DMS114 treated with DMSO at 0.1 percent for 48 hours (cell line): ENCODE measurements around the gene HSF5.

ENCODE experiments used
- DNase-seq: peaks from one replicate; lab custom pipeline; 2025; ENCODE audit not compliant: unreplicated experiment; lab: John Stamatoyannopoulos, UW

HSF5 gene, protein sequence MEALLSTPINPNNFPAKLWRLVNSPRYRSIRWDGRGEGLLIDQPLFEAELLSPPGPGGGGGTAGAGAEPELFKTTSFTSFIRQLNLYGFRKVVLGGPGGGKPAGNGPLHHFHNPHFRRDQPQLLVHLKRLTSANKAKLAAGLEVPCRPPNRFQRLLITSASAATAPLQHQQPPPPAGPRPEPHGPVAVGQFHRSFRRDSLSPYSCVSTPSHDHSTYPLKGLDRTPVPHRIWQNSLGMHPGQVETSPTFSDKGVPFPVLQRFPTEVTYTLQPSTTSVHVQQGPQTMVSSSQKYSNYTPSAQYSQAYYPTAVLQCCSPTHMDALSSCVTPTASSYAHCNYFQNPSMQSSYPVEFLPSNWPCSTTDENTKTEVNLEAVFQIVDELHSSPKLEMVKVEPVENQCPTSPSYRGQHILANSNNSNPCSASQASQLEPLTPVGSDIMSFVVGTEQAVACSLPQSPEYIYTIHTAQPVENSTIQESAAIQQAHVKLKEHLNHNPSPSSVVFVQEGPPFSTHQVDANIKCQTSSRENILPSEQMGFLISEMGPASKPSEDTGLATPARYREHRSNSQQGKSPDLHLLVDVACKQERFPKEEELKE

GRCh38 chr17:58487589-58488427 lies at the start of gene HSF5:
Gene HSF5 (minus strand): TSS chr17:58488408. CDS start chr17:58488274, 134 bp downstream.
- DNase-seq, result no peak

GRCh38 chr17:58537266-58537665 lies 49.1 kb upstream of the HSF5 start:
- DNase-seq, result no peak

GRCh38 chr17:58536542-58536941 lies 48.3 kb upstream of the HSF5 start:
- DNase-seq, result no peak

GRCh38 chr17:58535431-58535830 lies 47.2 kb upstream of the HSF5 start:
- DNase-seq, result no peak

- DNase-seq, result no peak
These were observed 46.8 kb upstream of the HSF5 start for GRCh38 chr17:58534901-58535421.

GRCh38 chr17:58534331-58534730 lies 46.1 kb upstream of the HSF5 start:
- no peak for DNase-seq

GRCh38 chr17:58533616-58534188 lies 45.5 kb upstream of the HSF5 start:
- no peak for DNase-seq

DNA sequence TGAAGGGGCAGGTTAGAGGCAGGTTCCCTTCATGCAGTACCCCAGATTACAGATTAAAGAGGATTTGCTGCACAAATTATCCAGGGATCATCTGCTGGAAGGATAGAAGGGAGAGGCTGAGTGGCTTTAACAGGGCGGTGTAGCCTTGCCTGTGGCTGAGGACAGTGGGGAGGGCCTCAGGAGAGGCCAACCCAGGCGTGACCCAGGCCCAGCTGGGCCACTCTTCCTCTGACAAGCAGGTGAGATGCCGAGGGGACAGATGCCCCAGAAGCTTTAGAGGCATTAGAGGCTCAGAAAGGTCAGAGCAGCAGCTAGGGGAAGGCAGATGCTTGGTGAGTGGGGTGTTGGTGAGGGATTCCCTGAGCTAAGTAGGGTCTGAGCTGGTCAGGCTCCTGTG lies 44.3 kb upstream of the HSF5 start:
- DNase-seq, result no peak

DNA sequence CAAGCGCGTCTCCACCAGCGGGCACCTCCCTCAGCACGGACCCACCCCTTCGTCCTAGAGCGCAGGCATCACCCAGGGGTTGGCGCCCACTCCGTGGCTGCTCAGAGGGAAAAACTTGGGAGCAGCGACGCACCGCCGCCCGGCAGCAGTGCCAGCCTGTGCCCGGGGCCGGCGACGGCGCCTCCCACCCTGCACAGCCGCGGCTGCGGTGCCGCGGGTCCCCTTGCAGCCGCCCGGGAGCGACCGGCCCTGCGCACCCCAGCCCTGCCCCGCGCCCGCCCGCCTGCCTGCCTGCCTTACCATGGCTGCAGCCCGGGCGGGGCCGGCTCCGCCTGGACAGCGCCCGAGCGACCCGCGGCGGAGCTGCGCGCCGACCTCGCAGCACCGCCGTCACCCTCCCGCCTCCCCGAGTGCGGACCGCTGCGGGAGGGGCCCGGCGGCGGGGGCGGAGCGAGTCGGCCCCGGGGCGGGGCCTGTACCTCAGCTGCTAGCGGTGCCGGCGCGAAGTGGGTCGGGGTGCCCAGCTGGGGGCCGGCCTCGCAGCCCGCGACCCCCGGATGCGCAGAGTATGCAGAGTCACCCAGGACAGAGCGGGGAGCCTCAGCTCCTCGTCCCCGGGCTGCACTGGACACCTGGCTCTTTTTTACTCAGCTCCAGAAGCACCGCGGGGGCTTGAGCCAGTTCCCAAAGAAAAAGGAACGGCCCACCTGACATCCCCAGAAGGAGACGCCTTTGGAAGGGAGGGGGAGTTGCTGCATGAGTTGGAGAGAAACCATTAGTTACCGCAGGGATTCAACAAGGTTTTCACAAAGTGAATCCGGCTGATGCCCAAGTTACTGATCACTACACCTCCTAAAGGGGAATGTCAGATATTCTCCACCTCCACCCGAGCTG lies 43.7 kb upstream of the HSF5 start:
- DNase-seq, result no peak

- DNase-seq, result no peak
These were observed 42.9 kb upstream of the HSF5 start for GRCh38 chr17:58531122-58531521.

DNA sequence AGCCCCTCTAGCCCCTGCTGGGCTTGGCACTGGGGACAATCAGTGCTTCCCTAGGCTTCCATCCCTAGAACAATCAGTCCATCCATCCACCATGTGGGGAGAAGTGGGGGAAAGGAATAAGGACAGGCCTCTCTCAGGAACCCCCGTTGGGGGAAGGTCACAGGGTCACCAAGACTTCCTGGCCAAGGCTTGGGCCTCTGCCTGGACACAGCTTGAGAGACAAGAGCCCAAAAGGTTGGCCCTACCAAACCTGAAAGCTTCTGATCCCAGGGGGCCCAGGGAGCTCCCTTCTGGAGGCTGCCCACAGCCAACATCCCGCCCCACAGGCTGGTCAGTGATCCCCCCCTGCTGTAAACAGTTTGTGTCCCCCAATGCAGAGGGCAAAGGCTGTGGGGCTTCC lies 42.4 kb upstream of the HSF5 start:
- no peak for DNase-seq

- no peak for DNase-seq
These were observed 41.1 kb upstream of the HSF5 start for GRCh38 chr17:58529275-58529674.

DNA sequence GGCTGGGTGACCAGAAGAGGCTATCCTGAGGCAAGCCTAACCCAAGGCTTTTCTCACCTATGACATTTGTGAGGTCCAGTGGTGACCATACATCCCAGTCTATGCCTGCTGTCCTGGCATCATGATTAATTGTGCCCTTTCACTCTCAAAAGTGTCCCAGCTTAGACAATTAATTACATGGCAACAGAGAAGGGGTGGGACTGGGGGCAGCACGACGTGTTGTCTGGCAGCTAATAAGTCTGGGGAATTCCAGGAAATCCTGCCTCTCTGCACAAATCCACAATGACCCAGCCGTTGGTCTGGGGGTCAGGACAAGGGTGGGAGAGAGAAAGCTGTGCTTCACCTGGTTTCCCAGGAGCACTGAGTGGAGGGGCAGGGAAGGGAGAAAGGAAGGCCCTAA lies 40.2 kb upstream of the HSF5 start:
- no peak for DNase-seq

GRCh38 chr17:58527949-58528348 lies 39.7 kb upstream of the HSF5 start:
- no peak for DNase-seq

- no peak for DNase-seq
These were observed 39.1 kb upstream of the HSF5 start for GRCh38 chr17:58527306-58527705.

DNA sequence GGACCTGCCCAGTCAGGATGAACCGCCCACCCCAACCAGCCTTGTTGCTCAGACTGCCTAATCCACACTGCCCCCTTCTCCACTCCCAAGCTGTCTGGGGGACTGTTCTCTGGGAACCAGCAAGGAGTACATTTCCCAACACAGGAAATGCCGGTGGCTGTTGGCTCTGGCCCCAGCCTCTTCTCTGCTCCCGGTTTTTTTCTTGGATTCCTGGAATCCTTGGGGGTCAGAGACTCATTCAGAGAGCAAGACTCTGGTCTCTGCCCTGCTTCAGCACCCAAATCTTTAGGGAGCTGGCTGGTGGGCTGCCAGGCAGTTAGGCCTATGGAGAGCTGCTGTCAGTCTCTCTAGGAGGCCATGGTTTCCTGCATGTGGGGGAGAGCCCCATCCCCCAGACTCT lies 37.0 kb upstream of the HSF5 start:
- DNase-seq, result no peak

DNA sequence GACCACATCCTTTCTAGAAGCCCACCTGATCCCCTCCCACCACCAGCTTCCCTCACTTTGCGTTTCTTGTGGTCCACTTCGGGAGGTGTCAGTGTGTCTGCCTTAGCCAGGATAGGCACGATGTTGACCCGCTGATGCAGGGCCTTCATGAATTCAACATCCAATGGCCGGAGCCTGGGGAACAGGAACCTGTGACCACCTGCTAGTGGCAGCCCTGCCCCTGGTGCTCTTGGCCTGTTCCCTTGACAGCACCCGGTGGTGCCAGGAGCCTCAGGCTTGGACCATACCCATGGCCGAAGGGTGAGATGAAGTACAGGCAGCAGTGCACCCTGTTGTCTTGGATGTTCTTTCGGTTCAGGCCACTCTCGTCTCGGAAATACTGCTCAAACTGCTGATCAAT lies 33.5 kb upstream of the HSF5 start:
- DNase-seq, result no peak

GRCh38 chr17:58520843-58521430 lies 32.7 kb upstream of the HSF5 start:
- no peak for DNase-seq

GRCh38 chr17:58517928-58518609 lies 29.9 kb upstream of the HSF5 start:
- DNase-seq, result peak; percentile 100
